Activated CD4-positive, alpha-beta memory T cell treated with anti-CD3 and anti-CD28 coated beads, Interleukin-2, amount 10 ng/mL, durations not matched to agents 7 days and 5 days (primary cell): ENCODE measurements around the gene OPN1SW. TPM values are rescaled to one million over a fixed set of nuclear protein-coding genes. Genes with fewer than 3 reads are reported as not detected.

Source experiments
- CTCF ChIA-PET: fragments of 350-600 bp; sonication (Branson Sonifier 250); formaldehyde crosslinking; loops from one replicate; lab custom pipeline; 2021; ENCODE audit warnings: antibody characterized with exemption, inconsistent platforms; lab: Charles Lee
- POLR2A ChIA-PET: fragments of 350-600 bp; sonication (Branson Sonifier 250); formaldehyde crosslinking; loops from one replicate; lab custom pipeline; 2021; ENCODE audit warnings: antibody characterized with exemption; lab: Charles Lee
- DNase-seq: peaks from one replicate; pipeline ENCODE4 v3.0.0-alpha.2; 2020
- H3K27ac Mint-ChIP-seq: one replicate; pipeline ENCODE4 v1.8.0; 2021; ENCODE audit warnings: mild to moderate bottlenecking, mixed read lengths
- H3K27me3 Mint-ChIP-seq: one replicate; pipeline ENCODE4 v1.8.0; 2021; ENCODE audit warnings: mixed read lengths
- H3K36me3 Mint-ChIP-seq: one replicate; pipeline ENCODE4 v1.8.0; 2021; ENCODE audit warnings: low read depth, mixed read lengths
- H3K4me1 Mint-ChIP-seq: one replicate; pipeline ENCODE4 v1.8.0; 2021; ENCODE audit warnings: mixed read lengths
- H3K4me3 Mint-ChIP-seq: one replicate; pipeline ENCODE4 v1.8.0; 2021; ENCODE audit warnings: mild to moderate bottlenecking, mixed read lengths
- H3K9me3 Mint-ChIP-seq: one replicate; pipeline ENCODE4 v1.8.0; 2021; ENCODE audit warnings: mixed read lengths
- total RNA-seq, 2 experiments: library from RNA; stranded (reverse); gene quantifications; one replicate each; pipeline ENCODE4 v1.2.3, GENCODE V29; 2021

OPN1SW gene
- total RNA-seq, 2 experiments from 2014 or later, result not detected

DNA sequence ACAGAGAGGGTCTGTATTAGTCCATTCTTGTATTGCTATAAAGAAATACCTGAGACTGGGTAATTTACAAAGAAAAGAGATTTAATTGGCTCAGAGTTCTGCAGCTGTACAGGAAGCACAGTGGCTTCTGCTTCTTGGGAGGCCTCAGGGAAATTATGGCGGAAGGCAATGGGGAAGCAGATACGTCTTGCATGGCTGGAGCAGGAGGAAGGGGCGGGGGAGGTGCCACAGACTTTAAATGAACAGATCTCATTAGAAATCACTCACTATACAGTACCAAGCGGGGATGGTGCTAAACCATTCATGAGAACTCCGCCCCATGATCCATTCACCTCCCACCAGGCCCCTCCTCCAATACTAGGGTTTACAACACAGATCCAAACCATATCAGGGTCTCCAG is 40.2 kb downstream of the OPN1SW start:
- Mint-ChIP-seq H3K4me1 (peaks cover 16% of the 10 kb centered on the region), H3K36me3 (peaks cover 5% of the 10 kb centered on the region)
- POLR2A ChIA-PET, result no interaction called here

DNA sequence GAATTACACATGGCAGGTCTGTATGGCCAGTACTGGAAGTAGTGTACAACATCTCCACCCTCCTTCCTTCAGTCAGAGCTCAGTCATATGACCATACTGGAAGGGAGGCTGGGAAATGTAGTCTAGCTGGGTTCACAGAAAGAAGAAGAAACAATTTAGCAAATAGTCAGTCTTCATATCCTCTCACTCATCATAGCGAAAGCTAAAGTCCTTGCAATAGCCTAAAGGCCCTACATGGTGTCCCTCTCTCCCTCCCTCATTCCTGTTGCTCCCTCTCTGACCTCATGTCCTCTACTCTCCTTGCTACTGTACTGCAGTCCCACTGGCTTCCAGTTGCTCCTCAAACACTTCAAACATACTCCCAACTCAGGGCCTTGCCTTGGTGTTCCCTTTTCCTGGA is 40.7 kb downstream of the OPN1SW start:
- DNase-seq, result no peak

More for the DNA sequence above, 40.2 kb downstream of the OPN1SW start:
- H3K27ac Mint-ChIP-seq, result no peak overlapping the region
- H3K4me3 Mint-ChIP-seq, result no peak overlapping the region
- DNase-seq, result no peak
- H3K27me3 Mint-ChIP-seq, result peaks cover 14% of the 10 kb centered on the region
- H3K9me3 Mint-ChIP-seq, result no peaks in the 10 kb centered on the region
- CTCF ChIA-PET, result no interaction called here

DNA sequence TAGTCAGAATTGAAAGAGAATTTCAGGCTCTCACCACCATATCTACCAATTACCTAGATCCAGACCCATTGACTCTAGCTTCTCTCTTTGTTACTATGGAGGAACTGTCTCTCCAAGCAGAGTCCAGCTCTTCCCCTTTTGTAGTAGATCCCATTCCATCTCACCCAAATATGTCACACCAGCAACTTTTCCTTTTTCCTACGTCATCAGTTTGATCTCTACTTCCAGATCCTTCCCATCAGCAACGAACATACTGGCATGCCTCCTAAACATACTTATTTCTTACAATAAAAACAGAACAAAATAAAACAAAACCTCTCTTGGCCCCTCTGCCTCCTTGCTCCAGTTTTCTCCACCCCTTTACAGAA is 42.3 kb downstream of the OPN1SW start:
- CTCF ChIA-PET, result no interaction called here
- peaks cover 2% of the 10 kb centered on the region for H3K4me1 Mint-ChIP-seq
- no peak overlapping the region for H3K27ac Mint-ChIP-seq
- no peaks in the 10 kb centered on the region for H3K9me3 Mint-ChIP-seq
- peaks cover 14% of the 10 kb centered on the region for H3K27me3 Mint-ChIP-seq
- H3K4me3 Mint-ChIP-seq, result no peak overlapping the region
- POLR2A ChIA-PET, result no interaction called here
- DNase-seq, result no peak
- H3K36me3 Mint-ChIP-seq, result no peaks in the 10 kb centered on the region

More for the DNA sequence above, 40.7 kb downstream of the OPN1SW start:
- Mint-ChIP-seq H3K4me3 (no peak overlapping the region), H3K36me3 (peaks cover 5% of the 10 kb centered on the region), H3K27ac (no peak overlapping the region), H3K4me1 (peaks cover 10% of the 10 kb centered on the region), H3K9me3 (no peaks in the 10 kb centered on the region), H3K27me3 (peaks cover 14% of the 10 kb centered on the region)
- CTCF ChIA-PET, result no interaction called here
- POLR2A ChIA-PET, result no interaction called here

DNA sequence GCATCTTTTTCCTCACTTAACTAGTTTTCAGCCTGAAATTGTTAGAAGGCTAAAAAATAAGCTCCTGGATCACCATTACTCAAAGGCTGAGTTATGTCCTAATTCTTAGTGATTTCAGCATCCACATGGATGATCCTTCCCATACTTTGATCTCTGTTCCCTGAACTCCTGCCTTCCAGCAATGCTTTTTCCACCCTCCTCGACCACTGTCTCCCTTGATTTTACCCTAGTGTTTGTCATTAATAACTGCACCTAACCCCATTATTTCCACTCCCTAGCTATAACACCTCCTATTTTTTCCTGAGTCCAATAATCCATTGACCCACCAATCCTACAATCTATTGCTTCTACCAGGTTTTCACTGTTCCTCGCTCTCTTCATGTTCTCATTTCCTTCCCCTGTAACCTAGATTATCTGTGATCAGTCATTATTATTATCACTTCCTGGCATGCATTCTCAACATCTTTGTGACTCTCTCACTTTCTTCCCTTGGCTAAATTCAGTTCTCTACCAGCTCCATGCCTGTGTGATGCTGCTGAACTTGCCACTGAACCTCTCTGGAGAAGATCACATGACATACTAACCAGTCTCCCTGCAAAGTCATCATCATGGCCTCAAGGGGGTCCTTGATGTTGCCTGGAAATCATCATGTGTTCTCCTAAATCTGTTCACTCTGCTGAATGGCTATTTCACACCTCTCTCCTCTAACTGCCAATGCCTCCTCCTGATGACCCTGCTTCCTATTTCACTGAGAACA is 42.9 kb downstream of the OPN1SW start:
- H3K4me3 Mint-ChIP-seq, result no peak overlapping the region

DNA sequence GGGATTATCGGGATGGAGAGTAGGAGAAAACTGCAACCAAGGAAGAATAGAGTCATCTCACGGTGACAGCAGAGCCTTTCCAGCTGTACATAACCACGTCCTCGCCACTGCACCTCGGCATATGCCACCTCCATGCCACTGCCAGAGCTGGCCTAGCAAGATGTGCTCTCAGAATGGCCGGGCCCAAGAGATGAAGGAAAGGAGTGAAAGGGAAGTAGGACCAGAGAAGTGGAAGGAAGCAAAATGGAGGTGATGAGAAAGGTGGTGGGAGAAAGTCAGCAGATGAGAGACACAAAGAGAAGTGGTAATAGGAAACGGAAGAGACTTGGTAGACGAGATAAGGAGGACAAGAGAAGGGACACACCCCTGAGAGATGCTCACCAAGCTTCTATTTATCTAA is 44.4 kb downstream of the OPN1SW start:
- CTCF ChIA-PET, result interaction anchor here (1.1 kb wide), 1 partner anchor 10 kb away, joined by 4 read pairs; no protein-coding TSS in a partner anchor

More for the DNA sequence above, 42.9 kb downstream of the OPN1SW start:
- DNase-seq, result no peak
- no peaks in the 10 kb centered on the region for H3K36me3 Mint-ChIP-seq
- ChIA-PET CTCF (no interaction called here), POLR2A (no interaction called here)
- no peaks in the 10 kb centered on the region for H3K9me3 Mint-ChIP-seq
- H3K27me3 Mint-ChIP-seq, result peaks cover 14% of the 10 kb centered on the region
- H3K4me1 Mint-ChIP-seq, result no peaks in the 10 kb centered on the region
- no peak overlapping the region for H3K27ac Mint-ChIP-seq

DNA sequence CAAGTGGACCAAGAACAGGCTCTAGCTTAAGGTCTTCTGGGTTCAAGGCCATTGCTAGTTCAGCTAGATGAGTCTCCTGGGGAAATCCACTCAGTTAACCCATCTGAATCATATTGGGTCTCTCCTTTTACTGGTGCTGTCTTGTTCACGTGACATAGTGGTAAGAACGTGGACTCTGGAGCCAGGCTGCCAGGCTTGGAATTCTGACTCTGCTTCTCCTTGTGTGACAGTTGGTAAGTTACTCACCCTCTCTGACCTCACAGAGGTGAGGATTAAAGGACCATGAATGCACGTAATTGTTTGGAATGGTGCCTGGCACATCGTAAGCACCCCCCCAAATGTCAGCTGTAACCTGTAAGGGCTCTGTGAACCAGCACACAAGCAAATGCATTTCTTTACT is 46.1 kb downstream of the OPN1SW start:
- Mint-ChIP-seq H3K4me3 (no peak overlapping the region), H3K27me3 (peaks cover 27% of the 10 kb centered on the region), H3K27ac (no peak overlapping the region), H3K36me3 (no peaks in the 10 kb centered on the region), H3K4me1 (no peaks in the 10 kb centered on the region), H3K9me3 (no peaks in the 10 kb centered on the region)
- CTCF ChIA-PET, result no interaction called here
- no peak for DNase-seq
- POLR2A ChIA-PET, result interaction anchor here (4.1 kb wide), 1 partner anchor 10 kb away, joined by 19 read pairs; the partner anchor contains the start of gene CALU

More for the DNA sequence above, 44.4 kb downstream of the OPN1SW start:
- H3K27ac Mint-ChIP-seq, result no peak overlapping the region
- H3K4me3 Mint-ChIP-seq, result no peak overlapping the region
- no peaks in the 10 kb centered on the region for H3K36me3 Mint-ChIP-seq
- no peak for DNase-seq
- no peaks in the 10 kb centered on the region for H3K4me1 Mint-ChIP-seq
- POLR2A ChIA-PET, result interaction anchor here (4.1 kb wide), 1 partner anchor 8 kb away, joined by 19 read pairs; the partner anchor contains the start of gene CALU
- peaks cover 26% of the 10 kb centered on the region for H3K27me3 Mint-ChIP-seq
- no peaks in the 10 kb centered on the region for H3K9me3 Mint-ChIP-seq

DNA sequence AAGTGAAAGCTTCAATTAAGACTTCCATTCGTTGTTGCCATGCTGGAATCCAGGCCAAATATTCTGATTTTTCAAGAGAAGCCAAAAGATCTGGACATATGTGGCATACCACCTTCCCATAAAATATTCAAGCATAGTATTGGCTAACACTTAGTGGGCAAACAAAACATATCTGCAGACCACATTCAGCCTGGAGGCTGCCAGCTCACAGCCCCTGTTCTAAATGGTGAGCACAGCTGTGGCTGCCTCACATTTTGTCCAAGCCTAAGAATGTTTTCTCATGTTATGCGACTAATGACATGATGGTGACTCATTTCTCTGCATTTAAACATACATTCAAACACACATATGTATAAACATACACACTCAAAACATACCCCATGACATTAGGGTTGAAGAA is 47.0 kb downstream of the OPN1SW start:
- Mint-ChIP-seq H3K27ac (no peak overlapping the region), H3K4me1 (no peaks in the 10 kb centered on the region), H3K36me3 (no peaks in the 10 kb centered on the region), H3K4me3 (no peak overlapping the region), H3K27me3 (peaks cover 30% of the 10 kb centered on the region), H3K9me3 (no peaks in the 10 kb centered on the region)
- no peak for DNase-seq
- CTCF ChIA-PET, result no interaction called here
- POLR2A ChIA-PET, result interaction anchor here (0.8 to 4.1 kb wide), 2 partner anchors 11 to 204 kb away, joined by 3 to 19 read pairs; partner anchors contain the start of gene CALU

DNA sequence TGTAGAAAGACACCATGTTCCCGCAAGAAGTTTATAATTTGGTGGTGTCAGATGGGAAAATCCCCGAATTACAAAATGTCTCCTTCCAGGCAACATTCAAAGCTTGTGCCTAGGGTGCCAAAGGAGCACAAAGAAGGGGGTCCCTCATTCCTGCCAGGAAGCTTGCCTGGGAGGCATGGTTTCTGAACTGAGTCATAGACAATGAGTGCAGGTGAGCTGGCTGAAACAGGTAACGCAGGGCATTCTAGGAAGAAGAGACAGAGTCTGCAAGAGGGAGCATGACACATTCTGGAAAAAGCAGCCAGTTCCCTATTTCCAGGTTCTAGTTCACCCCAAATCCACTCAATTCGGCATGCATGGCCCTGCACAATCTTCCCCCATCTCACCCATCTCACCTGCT is 48.4 kb downstream of the OPN1SW start:
- H3K27ac Mint-ChIP-seq, result no peak overlapping the region
- no peaks in the 10 kb centered on the region for H3K9me3 Mint-ChIP-seq
- no peaks in the 10 kb centered on the region for H3K36me3 Mint-ChIP-seq
- no peak overlapping the region for H3K4me3 Mint-ChIP-seq
- peaks cover 31% of the 10 kb centered on the region for H3K27me3 Mint-ChIP-seq
- CTCF ChIA-PET, result no interaction called here
- H3K4me1 Mint-ChIP-seq, result no peaks in the 10 kb centered on the region
- POLR2A ChIA-PET, result interaction anchor here (4.1 kb wide), 1 partner anchor 12 kb away, joined by 19 read pairs; the partner anchor contains the start of gene CALU
- no peak for DNase-seq

DNA sequence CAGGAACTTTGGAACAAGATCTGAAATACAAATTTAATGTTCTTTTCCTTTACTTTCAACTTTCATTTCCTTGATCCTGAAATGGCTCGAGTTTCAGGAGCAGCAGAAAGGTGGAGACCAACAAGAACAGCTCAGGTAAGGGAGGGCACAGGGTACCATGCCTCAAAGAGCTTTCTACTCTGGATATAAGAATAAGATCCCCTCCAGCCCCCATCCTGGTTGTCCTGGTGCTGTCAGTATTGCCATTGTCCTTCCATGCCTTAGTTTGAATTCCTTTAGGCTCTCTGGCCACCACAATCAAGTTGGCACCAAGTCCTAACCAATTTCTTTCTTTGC is 48.9 kb downstream of the OPN1SW start:
- H3K27me3 Mint-ChIP-seq, result peaks cover 31% of the 10 kb centered on the region
- CTCF ChIA-PET, result no interaction called here
- H3K4me3 Mint-ChIP-seq, result no peak overlapping the region
- POLR2A ChIA-PET, result interaction anchor here (2.4 kb wide), 1 partner anchor 12 kb away, joined by 9 read pairs; the partner anchor contains the start of gene CALU
- no peaks in the 10 kb centered on the region for H3K4me1 Mint-ChIP-seq
- no peak for DNase-seq
- H3K36me3 Mint-ChIP-seq, result no peaks in the 10 kb centered on the region
- no peak overlapping the region for H3K27ac Mint-ChIP-seq
- no peaks in the 10 kb centered on the region for H3K9me3 Mint-ChIP-seq

DNA sequence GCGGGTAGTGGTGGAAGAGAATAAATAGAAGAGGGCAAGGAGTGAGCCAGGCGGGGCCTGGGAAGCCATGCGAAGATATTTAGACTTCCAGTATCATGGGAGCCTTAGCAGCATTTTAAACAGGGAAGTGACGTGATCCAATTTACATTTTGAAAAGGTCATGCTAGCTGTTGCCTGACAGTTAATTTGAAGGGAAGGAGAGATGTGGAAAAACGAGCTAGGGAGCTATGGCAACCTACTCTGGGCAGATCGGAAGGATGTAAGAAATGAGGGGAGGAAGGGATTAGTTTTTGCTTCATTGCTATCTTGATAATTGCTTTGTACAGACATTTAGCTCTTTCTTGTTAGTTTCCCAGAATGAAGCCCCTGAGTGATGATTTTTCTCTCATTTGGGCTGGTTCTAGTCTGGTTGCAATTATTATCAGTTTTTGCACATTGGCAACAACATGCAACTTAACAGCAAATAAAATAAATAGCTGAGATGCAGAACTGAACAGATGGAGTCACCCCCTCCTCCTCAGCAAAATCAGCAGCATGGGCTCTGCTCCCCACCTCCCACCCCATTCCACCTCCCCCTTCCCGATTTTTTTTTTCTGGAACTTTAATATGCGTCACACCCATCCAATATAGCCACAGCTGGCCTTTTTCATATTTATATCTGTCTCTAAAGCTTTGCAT is 49.4 kb downstream of the OPN1SW start:
- POLR2A ChIA-PET, result interaction anchor here (2.4 kb wide), 1 partner anchor 13 kb away, joined by 9 read pairs; the partner anchor contains the start of gene CALU
- Mint-ChIP-seq H3K9me3 (no peaks in the 10 kb centered on the region), H3K27ac (no peak overlapping the region), H3K4me1 (no peaks in the 10 kb centered on the region), H3K27me3 (peaks cover 30% of the 10 kb centered on the region), H3K36me3 (no peaks in the 10 kb centered on the region), H3K4me3 (no peak overlapping the region)
- no peak for DNase-seq
- CTCF ChIA-PET, result no interaction called here

DNA sequence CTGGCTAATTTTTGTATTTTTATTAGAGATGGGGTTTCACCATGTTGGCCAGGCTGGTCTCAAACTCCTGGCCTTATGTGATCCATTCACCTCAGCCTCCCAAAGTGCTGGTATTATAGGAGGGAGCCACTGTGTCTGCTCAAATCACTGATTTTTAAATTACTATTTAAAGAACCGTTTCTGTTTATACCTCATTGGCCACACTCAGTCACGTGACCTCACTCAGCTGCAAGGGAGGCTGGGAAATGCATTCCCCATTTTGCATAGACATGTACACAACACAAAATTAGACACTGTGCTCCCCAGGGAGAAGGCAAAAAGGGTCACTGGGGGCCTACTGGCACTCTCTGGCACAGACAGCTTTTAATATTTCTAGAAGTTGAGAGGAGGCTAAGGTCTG is 50.1 kb downstream of the OPN1SW start:
- Mint-ChIP-seq H3K4me1 (no peaks in the 10 kb centered on the region), H3K4me3 (no peak overlapping the region), H3K27ac (no peak overlapping the region), H3K9me3 (no peaks in the 10 kb centered on the region), H3K27me3 (peaks cover 28% of the 10 kb centered on the region), H3K36me3 (no peaks in the 10 kb centered on the region)
- CTCF ChIA-PET, result interaction anchor here (0.6 kb wide), 1 partner anchor 48 kb away, joined by 3 read pairs; no protein-coding TSS in a partner anchor
- POLR2A ChIA-PET, result interaction anchor here (2.4 kb wide), 1 partner anchor 13 kb away, joined by 9 read pairs; the partner anchor contains the start of gene CALU
- no peak for DNase-seq

DNA sequence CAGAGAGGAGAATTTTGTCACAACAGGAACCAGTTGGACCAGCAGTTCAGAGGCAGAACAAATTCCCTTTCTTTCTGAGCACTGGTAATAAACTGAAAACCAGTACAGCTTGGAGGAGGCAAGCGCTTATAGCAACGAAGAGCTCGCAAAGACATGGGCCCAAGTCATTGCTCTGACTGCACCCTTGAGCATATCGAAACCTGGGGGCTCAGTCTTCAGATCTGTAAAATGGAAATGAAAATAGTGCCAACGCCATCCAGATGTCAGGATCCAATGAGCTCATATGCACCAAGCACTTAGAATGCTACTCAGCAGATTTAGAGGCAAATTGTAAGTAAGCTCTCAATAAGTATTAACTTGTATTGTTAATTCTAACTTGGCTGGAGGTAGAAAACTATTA is 50.9 kb downstream of the OPN1SW start:
- no peak for DNase-seq
- CTCF ChIA-PET, result no interaction called here
- Mint-ChIP-seq H3K4me3 (no peak overlapping the region), H3K9me3 (no peaks in the 10 kb centered on the region), H3K36me3 (no peaks in the 10 kb centered on the region), H3K27me3 (peaks cover 30% of the 10 kb centered on the region), H3K4me1 (no peaks in the 10 kb centered on the region), H3K27ac (no peak overlapping the region)
- POLR2A ChIA-PET, result interaction anchor here (2.4 kb wide), 1 partner anchor 14 kb away, joined by 9 read pairs; the partner anchor contains the start of gene CALU
